DND-41 (cell line): ENCODE measurements around the gene ZFYVE28.

Experiments
- ATAC-seq: fragments of 200-7000 bp; cut with Tn5 transposase; 3 replicates; pipeline ENCODE4 v1.9.1; 2021; ENCODE audit warnings: low read depth; ENCODE audit not compliant: insufficient read depth
- DNase-seq: peaks from one replicate; pipeline ENCODE4 v3.0.0-alpha.2; 2020
- H2AFZ ChIP-seq: 2 replicates; pipeline ENCODE4 v1.6.0; 2012; ENCODE audit warnings: low read depth, low read length
- H3K27ac ChIP-seq: 2 replicates; pipeline ENCODE4 v1.5.1; 2012; ENCODE audit warnings: low read length, inconsistent platforms
- H3K27me3 ChIP-seq: fragments of 200-600 bp; sonication (generic); 2 replicates; pipeline ENCODE4 v1.6.0; 2012; ENCODE audit warnings: low read length, mild to moderate bottlenecking, inconsistent platforms; ENCODE audit not compliant: insufficient read depth, poor library complexity
- H3K36me3 ChIP-seq: 2 replicates; pipeline ENCODE4 v1.5.1; 2012; ENCODE audit warnings: low read length, inconsistent platforms; ENCODE audit not compliant: insufficient read depth
- H3K4me1 ChIP-seq: 2 replicates; pipeline ENCODE4 v1.5.1; 2012; ENCODE audit warnings: mild to moderate bottlenecking, low read length; ENCODE audit not compliant: insufficient read depth
- H3K4me2 ChIP-seq: 2 replicates; pipeline ENCODE4 v1.6.0; 2012; ENCODE audit warnings: mild to moderate bottlenecking, moderate library complexity, low read length, inconsistent platforms; ENCODE audit not compliant: insufficient read depth
- H3K4me3 ChIP-seq, 2 experiments: fragments of 200-600 bp in 1 of 2; shearing (Covaris generic) in 1 of 2; 2 replicates each; pipeline ENCODE4 v1.5.1; 2012 to 2016; ENCODE audit warnings: inconsistent platforms in 2 of 2, low read length in 2 of 2, mild to moderate bottlenecking in 2 of 2, low read depth in 1 of 2, moderate library complexity in 1 of 2
- H3K79me2 ChIP-seq: 2 replicates; pipeline ENCODE4 v1.6.0; 2012; ENCODE audit warnings: low read length, inconsistent platforms; ENCODE audit not compliant: insufficient read depth
- H3K9ac ChIP-seq: 2 replicates; pipeline ENCODE4 v1.6.0; 2012; ENCODE audit warnings: low read depth, mild to moderate bottlenecking, inconsistent platforms, low read length, moderate library complexity
- H3K9me3 ChIP-seq: 2 replicates; pipeline ENCODE4 v1.5.1; 2012; ENCODE audit warnings: low read length, moderate library complexity, mild to moderate bottlenecking, inconsistent platforms; ENCODE audit not compliant: insufficient read depth, severe bottlenecking
- H4K20me1 ChIP-seq: 2 replicates; pipeline ENCODE4 v1.6.0; 2012; ENCODE audit warnings: low read length; ENCODE audit not compliant: insufficient read depth
- EZH2 ChIP-seq: IDR thresholded peaks from 3 replicates; pipeline ENCODE4 v1.6.1; 2012; ENCODE audit warnings: borderline replicate concordance, low read depth, mild to moderate bottlenecking, moderate library complexity, low read length, inconsistent platforms; ENCODE audit not compliant: severe bottlenecking
- TF ChIP-seq, protein P1 (sequence below): IDR thresholded peaks from 2 replicates; pipeline ENCODE4 v1.5.1; 2012; ENCODE audit warnings: borderline replicate concordance, low read length, moderate library complexity, mild to moderate bottlenecking; ENCODE audit not compliant: poor library complexity, severe bottlenecking; ENCODE audit errors: extremely low read depth

ZFYVE28 gene

DNA sequence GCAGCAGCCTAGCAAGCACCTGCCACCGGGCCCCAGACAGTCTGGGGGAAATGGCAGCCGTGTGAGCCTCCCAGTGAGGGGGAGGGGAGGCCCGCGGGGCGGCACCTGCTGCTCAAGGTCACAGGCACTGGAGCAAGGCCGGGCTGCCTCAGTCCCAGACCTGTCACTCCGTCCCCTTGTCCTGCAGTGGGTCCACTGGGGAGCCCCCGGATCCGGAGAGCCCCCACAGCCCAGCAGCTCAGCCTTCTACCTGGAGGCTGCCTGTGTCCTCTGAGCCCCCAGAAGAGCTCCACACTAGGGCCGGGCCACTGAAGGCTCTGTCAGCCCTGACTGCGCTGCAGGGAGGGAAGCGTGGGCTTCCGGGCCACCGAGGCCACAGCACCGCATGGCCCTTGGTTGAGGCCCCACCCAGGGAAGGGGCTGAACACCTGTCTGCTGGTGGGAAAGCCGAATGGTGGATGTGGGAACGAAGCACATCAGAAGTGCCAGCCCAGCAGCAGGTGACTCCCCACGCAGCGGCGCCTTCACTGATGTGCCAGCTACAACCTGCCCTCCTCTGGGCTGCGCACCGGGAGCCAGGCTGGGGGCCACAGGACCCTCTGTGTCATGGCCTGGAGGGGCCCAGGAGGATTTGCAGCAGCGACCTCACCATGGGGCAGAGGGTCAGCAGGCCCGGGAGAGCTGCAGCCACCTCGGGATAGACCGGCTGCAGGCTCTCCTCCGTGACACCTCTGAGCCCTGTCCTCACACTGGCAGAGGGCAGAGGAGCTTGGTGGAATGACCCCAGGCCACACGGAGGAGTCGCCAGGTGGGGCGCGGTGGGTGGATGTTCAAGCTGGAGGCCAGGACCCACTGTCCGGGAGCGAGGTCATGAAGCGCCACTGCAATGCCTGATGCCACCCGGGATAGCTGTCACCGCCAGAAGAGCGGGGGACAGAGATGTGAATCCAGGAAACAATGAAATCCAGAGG lies 121.5 kb downstream of the ZFYVE28 start:
- Histone ChIP-seq H3K9ac (no peak overlapping the region), H3K36me3 (no peaks in the 10 kb centered on the region), H3K9me3 (no peaks in the 10 kb centered on the region), H3K27ac (no peak overlapping the region), H3K4me2 (no peak overlapping the region), H4K20me1 (peaks cover 10% of the 10 kb centered on the region; the same call in 1 of the 2 replicates), H3K79me2 (no peaks in the 10 kb centered on the region), H3K27me3 (no peaks in the 10 kb centered on the region), H3K4me3 (no peak overlapping the region), H3K4me1 (peaks cover 1% of the 10 kb centered on the region), H2AFZ (no peak overlapping the region)
- TF ChIP-seq, protein P1, sequence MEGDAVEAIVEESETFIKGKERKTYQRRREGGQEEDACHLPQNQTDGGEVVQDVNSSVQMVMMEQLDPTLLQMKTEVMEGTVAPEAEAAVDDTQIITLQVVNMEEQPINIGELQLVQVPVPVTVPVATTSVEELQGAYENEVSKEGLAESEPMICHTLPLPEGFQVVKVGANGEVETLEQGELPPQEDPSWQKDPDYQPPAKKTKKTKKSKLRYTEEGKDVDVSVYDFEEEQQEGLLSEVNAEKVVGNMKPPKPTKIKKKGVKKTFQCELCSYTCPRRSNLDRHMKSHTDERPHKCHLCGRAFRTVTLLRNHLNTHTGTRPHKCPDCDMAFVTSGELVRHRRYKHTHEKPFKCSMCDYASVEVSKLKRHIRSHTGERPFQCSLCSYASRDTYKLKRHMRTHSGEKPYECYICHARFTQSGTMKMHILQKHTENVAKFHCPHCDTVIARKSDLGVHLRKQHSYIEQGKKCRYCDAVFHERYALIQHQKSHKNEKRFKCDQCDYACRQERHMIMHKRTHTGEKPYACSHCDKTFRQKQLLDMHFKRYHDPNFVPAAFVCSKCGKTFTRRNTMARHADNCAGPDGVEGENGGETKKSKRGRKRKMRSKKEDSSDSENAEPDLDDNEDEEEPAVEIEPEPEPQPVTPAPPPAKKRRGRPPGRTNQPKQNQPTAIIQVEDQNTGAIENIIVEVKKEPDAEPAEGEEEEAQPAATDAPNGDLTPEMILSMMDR: no peak
- TF ChIP-seq EZH2: no peak
- no peak for ATAC-seq
- no peak for DNase-seq

DNA sequence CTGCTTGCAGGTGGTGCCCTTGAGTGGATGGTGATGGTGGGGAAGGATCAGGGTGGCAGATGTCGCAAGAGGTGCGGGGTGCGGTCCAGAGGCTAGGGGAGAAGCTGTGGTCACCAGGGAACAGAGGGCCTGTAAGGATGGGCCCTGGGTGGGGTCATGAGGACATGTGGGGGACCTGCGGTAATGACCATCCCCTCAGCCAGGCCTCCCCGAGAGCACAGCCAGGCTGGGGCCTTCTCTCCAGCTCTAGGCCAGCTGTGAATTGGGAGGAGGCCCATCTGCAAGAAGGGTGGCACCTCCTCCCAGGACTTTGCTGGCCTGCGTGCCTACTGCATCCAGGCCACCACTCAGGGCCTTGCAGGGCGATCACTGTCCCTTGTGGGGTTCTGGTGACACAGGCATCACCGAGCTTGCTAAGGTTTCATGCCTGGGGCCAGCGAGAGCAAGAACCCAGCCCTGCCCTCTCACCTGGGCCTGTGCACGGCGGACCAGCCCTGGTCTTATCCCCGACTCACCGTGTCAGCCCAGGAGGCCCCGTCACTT lies 122.5 kb downstream of the ZFYVE28 start:
- Histone ChIP-seq H3K4me1 (peaks cover 11% of the 10 kb centered on the region), H3K27ac (no peak overlapping the region), H3K79me2 (no peaks in the 10 kb centered on the region), H3K4me2 (no peak overlapping the region), H3K36me3 (no peaks in the 10 kb centered on the region), H4K20me1 (peaks cover 10% of the 10 kb centered on the region; the same call in 1 of the 2 replicates), H3K4me3 (no peak overlapping the region), H3K9me3 (no peaks in the 10 kb centered on the region), H2AFZ (no peak overlapping the region), H3K27me3 (no peaks in the 10 kb centered on the region), H3K9ac (no peak overlapping the region)
- ATAC-seq (no peak), DNase-seq (no peak)
- no peak for TF ChIP-seq EZH2
- TF ChIP-seq, protein P1: no peak

DNA sequence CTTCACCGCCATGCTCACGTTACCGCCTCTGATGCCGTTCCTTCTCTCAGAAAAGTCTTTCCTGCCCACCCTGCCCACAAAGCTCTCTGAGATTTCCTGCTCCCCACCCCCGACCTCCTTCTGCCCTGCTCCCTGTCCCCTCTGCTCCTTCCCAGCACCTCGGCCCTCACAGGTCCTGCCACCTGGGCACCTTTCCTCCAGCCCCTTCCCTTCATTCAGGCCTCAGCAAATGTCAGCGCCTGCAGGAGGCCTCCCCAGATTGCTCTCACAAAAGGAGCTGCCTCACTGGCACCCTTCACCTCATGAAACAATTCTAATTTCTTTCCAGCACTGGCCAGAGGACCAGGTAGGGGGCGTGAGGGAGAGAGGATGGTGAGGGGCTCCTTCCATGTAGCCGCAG lies 122.9 kb downstream of the ZFYVE28 start:
- DNase-seq: no peak
- H3K4me2 ChIP-seq: no peak overlapping the region
- H3K9ac ChIP-seq: no peak overlapping the region

More for the DNA sequence above, 122.9 kb downstream of the ZFYVE28 start:
- Histone ChIP-seq H3K36me3 (no peaks in the 10 kb centered on the region), H3K27me3 (no peaks in the 10 kb centered on the region), H3K4me3 (no peak overlapping the region), H3K9me3 (no peaks in the 10 kb centered on the region), H3K27ac (no peak overlapping the region), H4K20me1 (peaks cover 10% of the 10 kb centered on the region; the same call in 1 of the 2 replicates), H2AFZ (no peak overlapping the region), H3K4me1 (peaks cover 15% of the 10 kb centered on the region), H3K79me2 (no peaks in the 10 kb centered on the region)
- TF ChIP-seq, protein P1: no peak
- no peak for TF ChIP-seq EZH2
- ATAC-seq: no peak
